HG02973 (cell line): Measurements from ENCODE around the gene SAA1.
A peak's percentile ranks its signal among the peaks of the same experiment; 100 is the strongest.

Source experiments
- ATAC-seq: cut with Tn5 transposase; IDR thresholded peaks from one replicate; pipeline ENCODE4 v1.9.1; 2021; ENCODE audit warnings: moderate library complexity; ENCODE audit not compliant: unreplicated experiment

Gene SAA1

GRCh38 chr11:18265949-18266348 lies at the start of gene SAA1:
Gene SAA1 (plus strand): TSS chr11:18266264. CDS start chr11:18266888, 624 bp downstream.
- no peak for ATAC-seq

- ATAC-seq = no peak
Measured at GRCh38 chr11:18221274-18221876, 44.7 kb upstream of the SAA1 start.

- ATAC-seq = no peak
Measured at GRCh38 chr11:18222814-18223421, 43.1 kb upstream of the SAA1 start.

- ATAC-seq = no peak
Measured at GRCh38 chr11:18223591-18224387, 42.3 kb upstream of the SAA1 start.

- no peak for ATAC-seq
Measured at GRCh38 chr11:18225913-18226312, 40.2 kb upstream of the SAA1 start.

- peak; percentile 94 for ATAC-seq
Measured at GRCh38 chr11:18229501-18229900, 36.6 kb upstream of the SAA1 start.

- no peak for ATAC-seq
Measured at GRCh38 chr11:18230859-18231258, 35.2 kb upstream of the SAA1 start.

GRCh38 chr11:18233912-18234311 lies 32.2 kb upstream of the SAA1 start:
- ATAC-seq = no peak

GRCh38 chr11:18235394-18236334 lies 30.4 kb upstream of the SAA1 start:
- no peak for ATAC-seq

GRCh38 chr11:18236664-18237356 lies 29.3 kb upstream of the SAA1 start, which contains the start of gene SAA4:
Gene SAA4 (minus strand): TSS chr11:18236802. CDS start chr11:18235926, 876 bp downstream.
- no peak for ATAC-seq

- no peak for ATAC-seq
Measured at GRCh38 chr11:18239655-18240054, 26.4 kb upstream of the SAA1 start.

- ATAC-seq = no peak
Measured at GRCh38 chr11:18243783-18244362, 22.2 kb upstream of the SAA1 start.

- ATAC-seq = no peak
Measured at GRCh38 chr11:18245396-18245795, 20.7 kb upstream of the SAA1 start.

- peak; percentile 85 for ATAC-seq
Measured at GRCh38 chr11:18246379-18247190, 19.5 kb upstream of the SAA1 start.

- peak; percentile 19 for ATAC-seq
Measured at GRCh38 chr11:18247191-18247581, 18.9 kb upstream of the SAA1 start.

GRCh38 chr11:18248561-18248960 lies 17.5 kb upstream of the SAA1 start, which contains the start of gene SAA2:
Gene SAA2 (minus strand): TSS chr11:18248668. CDS start chr11:18248011, 657 bp downstream.
- ATAC-seq = no peak

GRCh38 chr11:18253233-18253632 lies 12.8 kb upstream of the SAA1 start:
- no peak for ATAC-seq

- no peak for ATAC-seq
Measured at GRCh38 chr11:18253778-18254338, 12.2 kb upstream of the SAA1 start.
